ENCODE results near the gene RNF157. TPM values are rescaled to one million over a fixed set of nuclear protein-coding genes. Genes with fewer than 3 reads are reported as not detected.

The RNF157 gene
- total and polyA plus RNA-seq, 2 of the 13 experiments (the other 11 are each of a cell fraction or from before 2014, with no cell fraction given) = 0.44 to 1.5 TPM

DNA sequence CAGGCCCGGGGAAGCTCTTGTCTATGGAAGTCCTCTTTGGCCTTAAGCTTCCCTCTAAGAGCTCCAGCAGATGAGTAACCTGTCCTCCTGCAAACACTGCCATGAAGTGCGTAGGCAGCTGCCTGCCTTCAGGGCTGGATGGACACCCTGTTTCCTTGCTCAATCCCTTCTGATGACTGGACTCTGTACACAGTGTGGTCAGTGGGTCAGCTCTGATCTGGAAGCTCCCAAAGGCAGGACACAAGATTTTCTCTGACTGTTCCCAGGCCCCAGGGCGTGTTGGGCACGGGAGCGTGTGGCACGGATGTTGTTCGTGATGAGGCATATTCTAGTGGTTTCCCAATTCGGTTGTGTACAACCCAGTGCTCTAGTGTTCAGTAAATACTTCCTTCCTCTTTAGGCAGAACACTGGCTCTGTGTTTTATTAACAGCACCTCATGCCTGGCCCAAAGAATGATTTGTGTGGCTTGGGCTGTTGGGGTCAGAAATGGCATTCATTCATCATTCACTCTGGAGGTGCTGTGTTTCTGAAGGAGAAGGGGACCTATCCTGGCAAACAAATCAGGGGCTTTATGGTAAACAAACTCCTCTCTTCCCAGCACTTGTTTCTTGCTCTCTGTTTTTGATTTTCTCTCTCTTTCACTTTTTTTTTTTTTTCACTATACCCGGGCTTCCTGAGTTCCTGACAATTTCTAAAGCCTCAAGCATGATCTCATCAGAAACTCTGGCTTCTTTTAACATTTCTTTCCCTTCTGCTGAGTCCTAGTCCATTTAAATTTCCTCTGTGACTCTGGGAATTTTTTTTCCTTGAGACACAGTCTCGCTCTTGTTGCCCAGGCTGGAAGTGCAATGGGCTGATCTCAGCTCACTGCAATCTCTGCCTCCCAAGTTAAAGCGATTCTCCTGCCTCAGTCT is 12.0 kb upstream of the RNF157 start (continued):
- TF ChIP-seq, protein P1, sequence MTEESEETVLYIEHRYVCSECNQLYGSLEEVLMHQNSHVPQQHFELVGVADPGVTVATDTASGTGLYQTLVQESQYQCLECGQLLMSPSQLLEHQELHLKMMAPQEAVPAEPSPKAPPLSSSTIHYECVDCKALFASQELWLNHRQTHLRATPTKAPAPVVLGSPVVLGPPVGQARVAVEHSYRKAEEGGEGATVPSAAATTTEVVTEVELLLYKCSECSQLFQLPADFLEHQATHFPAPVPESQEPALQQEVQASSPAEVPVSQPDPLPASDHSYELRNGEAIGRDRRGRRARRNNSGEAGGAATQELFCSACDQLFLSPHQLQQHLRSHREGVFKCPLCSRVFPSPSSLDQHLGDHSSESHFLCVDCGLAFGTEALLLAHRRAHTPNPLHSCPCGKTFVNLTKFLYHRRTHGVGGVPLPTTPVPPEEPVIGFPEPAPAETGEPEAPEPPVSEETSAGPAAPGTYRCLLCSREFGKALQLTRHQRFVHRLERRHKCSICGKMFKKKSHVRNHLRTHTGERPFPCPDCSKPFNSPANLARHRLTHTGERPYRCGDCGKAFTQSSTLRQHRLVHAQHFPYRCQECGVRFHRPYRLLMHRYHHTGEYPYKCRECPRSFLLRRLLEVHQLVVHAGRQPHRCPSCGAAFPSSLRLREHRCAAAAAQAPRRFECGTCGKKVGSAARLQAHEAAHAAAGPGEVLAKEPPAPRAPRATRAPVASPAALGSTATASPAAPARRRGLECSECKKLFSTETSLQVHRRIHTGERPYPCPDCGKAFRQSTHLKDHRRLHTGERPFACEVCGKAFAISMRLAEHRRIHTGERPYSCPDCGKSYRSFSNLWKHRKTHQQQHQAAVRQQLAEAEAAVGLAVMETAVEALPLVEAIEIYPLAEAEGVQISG (CRISPR knock-in tag; IDR thresholded peaks at IDR 0.05) = peak; percentile 23; the same call in 1 of the 2 replicates
- TF ChIP-seq ZNF850 (CRISPR knock-in tag; conservative IDR thresholded peaks at IDR 0.05) (no peak), MIER2 (CRISPR knock-in tag; IDR thresholded peaks at IDR 0.05) (peak; percentile 82; the same call in 1 of the 2 replicates), AKAP8 (CRISPR knock-in tag; IDR thresholded peaks at IDR 0.05) (0 out of 2 replicates have a peak, but pooled peaks have one; percentile 54), TBX3 (IDR thresholded peaks at IDR 0.05; ENCODE audit: borderline replicate concordance) (peak; percentile 83; the same call in 1 of the 2 replicates), NFKBIZ (CRISPR knock-in tag; IDR thresholded peaks at IDR 0.05) (peak; percentile 88; the same call in 1 of the 2 replicates), CBX5 (CRISPR knock-in tag; IDR thresholded peaks at IDR 0.05; ENCODE audit: borderline replicate concordance) (peak; percentile 97), ZBTB40 (IDR thresholded peaks at IDR 0.05) (no peak), ZBTB40 (CRISPR knock-in tag; IDR thresholded peaks at IDR 0.05) (peak; percentile 23; the same call in 1 of the 2 replicates)
- TF ChIP-seq, protein P2, sequence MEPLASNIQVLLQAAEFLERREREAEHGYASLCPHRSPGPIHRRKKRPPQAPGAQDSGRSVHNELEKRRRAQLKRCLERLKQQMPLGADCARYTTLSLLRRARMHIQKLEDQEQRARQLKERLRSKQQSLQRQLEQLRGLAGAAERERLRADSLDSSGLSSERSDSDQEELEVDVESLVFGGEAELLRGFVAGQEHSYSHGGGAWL (CRISPR knock-in tag; IDR thresholded peaks at IDR 0.05) = peak; percentile 52; the same call in 1 of the 2 replicates
- TF ChIP-seq, protein P3, sequence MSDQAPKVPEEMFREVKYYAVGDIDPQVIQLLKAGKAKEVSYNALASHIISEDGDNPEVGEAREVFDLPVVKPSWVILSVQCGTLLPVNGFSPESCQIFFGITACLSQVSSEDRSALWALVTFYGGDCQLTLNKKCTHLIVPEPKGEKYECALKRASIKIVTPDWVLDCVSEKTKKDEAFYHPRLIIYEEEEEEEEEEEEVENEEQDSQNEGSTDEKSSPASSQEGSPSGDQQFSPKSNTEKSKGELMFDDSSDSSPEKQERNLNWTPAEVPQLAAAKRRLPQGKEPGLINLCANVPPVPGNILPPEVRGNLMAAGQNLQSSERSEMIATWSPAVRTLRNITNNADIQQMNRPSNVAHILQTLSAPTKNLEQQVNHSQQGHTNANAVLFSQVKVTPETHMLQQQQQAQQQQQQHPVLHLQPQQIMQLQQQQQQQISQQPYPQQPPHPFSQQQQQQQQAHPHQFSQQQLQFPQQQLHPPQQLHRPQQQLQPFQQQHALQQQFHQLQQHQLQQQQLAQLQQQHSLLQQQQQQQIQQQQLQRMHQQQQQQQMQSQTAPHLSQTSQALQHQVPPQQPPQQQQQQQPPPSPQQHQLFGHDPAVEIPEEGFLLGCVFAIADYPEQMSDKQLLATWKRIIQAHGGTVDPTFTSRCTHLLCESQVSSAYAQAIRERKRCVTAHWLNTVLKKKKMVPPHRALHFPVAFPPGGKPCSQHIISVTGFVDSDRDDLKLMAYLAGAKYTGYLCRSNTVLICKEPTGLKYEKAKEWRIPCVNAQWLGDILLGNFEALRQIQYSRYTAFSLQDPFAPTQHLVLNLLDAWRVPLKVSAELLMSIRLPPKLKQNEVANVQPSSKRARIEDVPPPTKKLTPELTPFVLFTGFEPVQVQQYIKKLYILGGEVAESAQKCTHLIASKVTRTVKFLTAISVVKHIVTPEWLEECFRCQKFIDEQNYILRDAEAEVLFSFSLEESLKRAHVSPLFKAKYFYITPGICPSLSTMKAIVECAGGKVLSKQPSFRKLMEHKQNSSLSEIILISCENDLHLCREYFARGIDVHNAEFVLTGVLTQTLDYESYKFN (CRISPR knock-in tag; conservative IDR thresholded peaks at IDR 0.05) = peak; percentile 85
